DMS 273 treated with DMSO at 0.1 percent for 48 hours (cell line): Measurements from ENCODE around the gene NOS2.
"Not testable (repeated sequence)": the region's sequence is repeated elsewhere in the genome, so short reads cannot be mapped to it uniquely, and the experiment has no call there.

ENCODE experiments used
- DNase-seq: peaks from one replicate; lab custom pipeline; 2025; lab: John Stamatoyannopoulos, UW

NOS2 gene

GRCh38 chr17:27800522-27800921 lies at the start of gene NOS2:
Gene NOS2, minus strand, starts transcription at chr17:27800529. Its CDS starts 1,720 bp downstream, at chr17:27798809.
- DNase-seq, result no peak

DNA sequence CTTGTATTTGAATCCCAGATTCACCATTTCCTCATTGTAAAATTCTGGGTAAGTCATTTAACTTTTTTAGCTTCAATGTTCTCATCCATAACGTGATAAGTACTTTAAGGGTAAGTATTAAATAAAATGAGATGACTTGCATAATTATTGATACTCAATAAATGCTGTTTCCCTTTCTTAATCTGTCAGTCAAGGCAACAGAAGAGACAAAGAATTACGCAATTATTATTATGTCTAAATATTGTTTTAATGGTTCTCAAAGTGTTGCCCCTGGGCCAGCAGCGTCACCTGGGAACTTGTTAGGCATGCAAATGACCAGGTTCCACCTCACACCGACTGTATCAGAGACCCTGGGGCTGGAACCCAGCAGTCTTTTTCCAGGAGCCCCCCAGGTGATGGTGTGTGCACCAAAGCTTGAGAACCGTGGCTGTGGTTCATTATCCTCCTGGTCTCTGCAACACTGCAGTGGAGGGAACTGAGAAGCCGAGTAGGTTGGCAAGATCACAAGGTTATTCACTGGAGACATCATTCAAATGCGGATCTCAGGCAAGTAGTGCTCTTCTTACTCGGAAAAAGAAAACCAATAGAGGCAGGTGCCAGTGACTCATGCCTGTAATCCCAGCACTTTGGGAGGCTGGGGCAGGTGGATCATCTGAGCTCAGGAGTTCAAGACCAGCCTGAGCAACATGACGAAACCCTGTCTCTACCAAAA lies 49.3 kb upstream of the NOS2 start:
- DNase-seq, result no peak

- DNase-seq, result peak; percentile 50
These were observed 48.6 kb upstream of the NOS2 start for GRCh38 chr17:27848931-27849330.

DNA sequence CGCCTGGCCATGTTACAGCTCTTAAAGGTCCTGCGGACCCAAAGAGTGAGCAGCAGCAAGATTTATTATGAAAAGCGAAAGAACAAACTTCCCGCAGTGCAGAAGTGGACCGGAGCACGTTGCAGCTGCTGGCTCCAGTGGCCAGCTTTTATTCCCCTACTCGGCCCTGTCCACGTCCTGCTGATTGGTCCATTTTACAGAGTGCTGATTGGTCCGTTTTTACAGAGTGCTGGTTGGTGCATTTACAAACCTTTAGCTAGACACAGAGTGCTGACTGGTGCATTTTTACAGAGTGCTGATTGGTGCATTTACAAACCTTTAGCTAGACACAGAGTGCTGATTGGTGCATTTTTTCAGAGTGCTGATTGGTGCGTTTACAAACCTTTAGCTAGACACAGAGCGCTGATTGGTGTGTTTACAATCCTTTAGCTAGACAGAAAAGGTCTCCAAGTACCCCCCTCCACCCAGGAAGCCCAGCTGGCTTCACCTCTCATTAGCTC lies 46.5 kb upstream of the NOS2 start:
- DNase-seq, result not testable (repeated sequence)

GRCh38 chr17:27846042-27846655 lies 45.8 kb upstream of the NOS2 start:
- DNase-seq, result no peak

DNA sequence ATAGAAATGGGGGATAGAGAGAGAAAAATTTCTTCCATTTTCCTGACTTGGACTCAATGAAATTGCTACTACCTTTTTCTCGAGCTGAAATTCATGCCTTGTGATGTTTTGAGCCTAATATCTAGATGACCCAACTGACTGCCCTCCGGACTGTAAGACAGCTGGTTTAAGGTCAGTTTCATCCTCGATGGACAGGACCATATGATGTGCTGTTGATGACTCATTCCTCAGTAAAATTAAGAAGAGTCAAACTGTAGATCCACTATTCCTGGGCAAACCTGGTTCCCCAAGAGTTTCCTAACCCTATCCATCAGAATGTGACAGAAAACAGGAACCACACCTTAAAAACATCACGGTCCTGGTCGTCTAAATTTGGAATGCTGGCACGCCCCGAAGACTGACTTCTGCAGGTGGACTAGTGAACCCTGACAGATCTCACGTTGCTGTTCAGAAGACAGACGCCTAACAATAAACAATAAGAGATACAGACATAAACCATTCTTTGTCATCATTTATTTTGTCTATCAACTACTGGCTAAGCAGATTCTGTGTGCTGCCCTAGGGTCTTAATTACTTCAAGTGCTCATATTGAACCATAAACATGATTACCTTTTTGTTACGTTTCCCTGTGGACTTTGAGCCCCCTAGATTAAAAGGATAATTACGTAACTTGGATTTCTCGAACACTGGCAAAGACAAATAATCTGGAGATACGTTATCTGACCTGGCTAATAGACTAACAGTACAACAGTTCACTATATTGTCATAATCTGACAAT lies 45.1 kb upstream of the NOS2 start:
- DNase-seq, result no peak

GRCh38 chr17:27840688-27841087 lies 40.4 kb upstream of the NOS2 start:
- no peak for DNase-seq

DNA sequence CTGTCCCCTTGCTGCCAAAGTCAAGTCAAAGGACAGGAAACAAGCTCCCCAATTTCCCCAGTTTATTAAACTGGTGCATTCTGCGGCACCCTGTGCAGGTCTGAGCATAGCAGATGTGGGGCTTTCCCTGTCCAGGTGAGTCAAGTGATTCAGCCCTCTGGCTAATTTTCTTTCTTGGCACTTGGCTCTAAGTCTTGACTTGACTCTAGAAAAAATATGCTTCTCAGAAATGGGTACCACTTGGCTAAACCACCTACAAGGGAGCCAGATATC lies 40.0 kb upstream of the NOS2 start:
- not testable (repeated sequence) for DNase-seq

GRCh38 chr17:27839571-27840405 lies 39.5 kb upstream of the NOS2 start:
- DNase-seq, result not testable (repeated sequence)

DNA sequence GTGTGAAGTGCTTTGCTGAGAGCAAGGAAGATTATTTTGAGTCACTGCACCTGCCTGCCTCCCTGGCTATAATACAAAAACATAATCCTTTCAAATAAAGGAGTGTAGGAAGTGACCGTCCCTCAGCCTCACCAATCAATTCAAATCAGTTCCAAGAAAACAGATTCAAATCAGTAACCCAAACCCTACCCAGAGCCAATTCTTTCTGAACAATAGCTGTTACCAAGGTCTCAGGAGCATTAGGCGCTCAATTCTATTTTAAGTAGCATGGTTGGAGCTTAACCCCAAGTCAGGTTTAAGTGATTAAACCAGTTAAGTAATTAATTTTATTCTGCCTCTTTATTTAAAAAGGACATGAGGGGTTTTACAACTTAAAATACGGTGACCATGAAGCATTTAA lies 38.3 kb upstream of the NOS2 start:
- DNase-seq, result not testable (repeated sequence)

GRCh38 chr17:27837769-27838168 lies 37.4 kb upstream of the NOS2 start:
- DNase-seq, result not testable (repeated sequence)

GRCh38 chr17:27836651-27837050 lies 36.3 kb upstream of the NOS2 start:
- no peak for DNase-seq

GRCh38 chr17:27834571-27834970 lies 34.2 kb upstream of the NOS2 start:
- DNase-seq, result no peak

GRCh38 chr17:27832831-27833230 lies 32.5 kb upstream of the NOS2 start:
- no peak for DNase-seq

- not testable (repeated sequence) for DNase-seq
These were observed 29.6 kb upstream of the NOS2 start for GRCh38 chr17:27829888-27830287.

GRCh38 chr17:27829143-27829711 lies 28.9 kb upstream of the NOS2 start:
- DNase-seq, result not testable (repeated sequence)

DNA sequence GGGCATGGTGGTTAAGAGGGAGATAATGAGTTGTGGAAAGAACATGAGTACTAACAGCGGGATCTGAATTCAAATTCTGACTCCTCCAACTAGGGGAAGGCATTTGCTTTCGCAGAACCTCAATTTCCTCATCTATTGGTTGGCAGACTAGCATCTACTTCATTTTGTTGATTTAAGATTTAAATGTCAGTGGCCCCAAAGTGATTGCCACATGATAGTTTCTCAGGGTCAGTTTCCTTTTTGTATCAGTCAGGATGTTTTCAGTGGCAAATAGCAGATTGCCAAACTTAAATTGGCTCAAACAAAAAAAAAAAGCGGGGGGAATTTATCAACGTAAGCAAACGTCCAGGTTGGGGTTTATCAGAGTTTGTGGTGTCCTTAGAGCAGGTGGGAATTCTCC lies 25.1 kb upstream of the NOS2 start:
- no peak for DNase-seq

DNA sequence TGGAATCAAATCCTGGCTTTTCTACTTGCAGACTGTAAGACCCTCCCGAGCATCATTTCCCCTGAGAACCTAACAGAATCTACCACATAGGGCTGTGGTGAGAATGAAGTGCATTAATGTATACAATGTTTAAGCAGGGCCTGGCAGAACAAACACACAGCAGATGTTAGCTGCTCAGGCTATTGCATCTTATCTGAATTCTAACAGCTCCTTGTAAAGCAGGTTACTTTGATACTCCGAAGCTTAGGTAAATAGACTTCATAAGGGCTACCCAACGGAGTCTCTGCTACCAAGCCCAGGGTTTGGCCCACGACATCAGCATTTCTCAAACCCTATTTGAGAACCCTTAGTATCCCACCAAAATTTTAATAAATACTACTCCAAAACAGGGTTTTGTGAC lies 24.4 kb upstream of the NOS2 start:
- DNase-seq, result peak; percentile 24

DNA sequence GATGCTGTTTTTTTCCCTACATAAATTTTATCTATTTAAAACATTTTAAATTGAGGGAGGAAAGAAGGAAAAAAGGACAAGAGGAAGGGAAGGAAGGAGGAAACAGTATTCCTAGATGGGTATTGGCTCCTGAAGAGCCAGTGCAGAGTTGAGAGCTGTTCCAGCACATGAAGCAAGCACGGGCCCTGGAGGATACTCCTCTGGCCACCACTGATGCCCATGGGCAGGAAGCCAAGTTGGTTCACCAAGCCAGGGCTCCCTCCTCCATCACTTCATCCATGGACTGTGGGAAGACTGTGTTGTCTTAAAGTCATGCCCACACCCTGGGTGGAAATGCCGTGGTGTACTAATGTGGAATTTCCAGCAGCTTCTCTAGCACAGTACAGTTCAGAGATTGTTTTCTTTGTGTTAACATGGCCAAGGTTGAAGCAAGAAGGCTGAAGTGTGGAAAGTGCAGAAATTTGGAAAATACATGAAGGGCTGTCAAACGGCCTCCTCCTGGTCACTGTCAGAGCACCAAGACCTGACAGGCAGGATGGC lies 23.9 kb upstream of the NOS2 start:
- no peak for DNase-seq

DNA sequence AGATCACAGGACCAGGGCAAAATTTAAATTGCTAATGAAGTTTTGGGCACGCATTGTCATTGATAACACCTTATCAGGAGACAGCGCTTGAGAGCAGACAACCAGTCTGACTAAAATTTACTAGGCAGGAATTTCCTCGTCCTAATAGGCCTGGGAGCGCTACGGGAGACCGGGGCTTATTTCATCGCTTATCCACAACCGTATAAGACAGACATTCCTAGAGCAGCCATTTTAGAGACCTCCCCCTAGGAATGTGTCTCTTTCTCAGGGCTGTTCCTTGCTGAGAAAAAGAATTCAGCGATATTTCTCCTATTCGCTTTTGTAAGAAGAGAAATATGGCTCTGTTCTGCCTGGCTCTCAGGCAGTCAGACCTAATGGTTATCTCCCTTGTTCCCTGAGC lies 21.8 kb upstream of the NOS2 start:
- not testable (repeated sequence) for DNase-seq

DNA sequence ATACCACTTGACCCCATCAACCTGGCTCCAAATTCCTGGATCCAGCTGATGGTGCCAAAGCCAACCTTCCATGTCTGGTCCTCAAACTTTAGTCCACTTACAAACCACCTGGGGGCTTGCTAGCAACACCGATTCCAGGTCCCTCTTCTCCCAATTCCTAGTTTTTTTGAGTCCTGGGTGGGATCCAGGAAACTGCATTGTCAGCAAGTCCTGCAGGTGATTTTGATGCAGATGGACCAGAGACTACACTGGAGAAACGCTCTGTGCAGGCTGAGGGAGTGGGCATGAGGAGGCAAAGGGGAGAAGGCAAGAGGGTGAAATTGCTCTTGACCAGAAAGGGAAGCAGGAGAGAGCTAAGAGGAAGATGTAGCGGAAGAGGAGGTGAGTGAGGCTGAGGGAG lies 21.0 kb upstream of the NOS2 start:
- DNase-seq, result no peak

DNA sequence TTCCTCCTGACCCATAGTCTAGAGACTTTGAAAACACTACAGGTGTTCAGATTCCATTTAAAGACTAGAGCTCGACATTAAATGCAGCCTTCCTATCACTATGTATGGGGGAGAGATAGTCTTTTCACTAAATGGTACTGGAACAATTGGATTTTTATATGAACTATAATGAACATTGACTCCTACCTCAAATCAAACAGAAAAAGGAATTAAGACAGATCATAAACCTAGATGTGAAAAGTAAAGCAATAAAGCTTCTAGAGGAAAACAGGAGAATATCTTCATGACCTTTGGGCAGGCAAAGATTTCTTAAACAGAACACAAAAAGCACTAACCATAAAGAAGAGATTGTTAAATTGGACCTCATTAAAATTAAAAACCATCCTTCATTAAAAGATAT lies 18.8 kb upstream of the NOS2 start:
- DNase-seq, result no peak
